Measurements from ENCODE around the gene TMTC2.
"Not testable (repeated sequence)": the region's sequence is repeated elsewhere in the genome, so short reads cannot be mapped to it uniquely, and the experiment has no call there.

Gene TMTC2

DNA sequence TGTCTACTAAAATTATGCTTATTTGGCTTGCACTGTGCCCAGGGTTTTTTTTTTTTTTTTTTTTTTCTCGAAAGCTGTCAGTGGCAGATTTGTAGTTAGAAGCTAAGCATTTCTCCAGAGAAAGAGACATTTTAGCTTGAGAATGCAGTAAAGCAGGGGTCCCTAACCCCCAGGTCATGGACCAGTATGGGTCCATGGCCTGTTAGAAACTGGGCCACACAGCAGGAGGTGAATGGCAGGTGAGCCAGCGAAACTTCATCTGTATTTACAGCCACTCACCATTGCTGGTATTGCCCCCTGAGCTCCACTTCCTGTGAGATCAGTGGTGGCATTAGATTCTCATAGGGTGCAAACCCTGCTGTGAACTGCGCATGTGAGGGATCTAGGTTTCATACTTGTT is 73.7 kb downstream of the TMTC2 start:
- CTCF ChIA-PET: interaction anchor here (1.0 kb wide), 1 partner anchor 14 kb away, joined by 3 read pairs; no protein-coding TSS in a partner anchor
- DNase-seq: no peak
- H3K36me3 ChIP-seq (ENCODE audit: control insufficient read depth in 4 of 4, insufficient read depth in 4 of 4, low read length in 3 of 4): no peaks in the 10 kb centered on the region
- WGBS (ENCODE audit: insufficient coverage): no CpG with 5 or more reads among the region's 3 CpGs
- H3K27ac ChIP-seq (ENCODE audit: insufficient read depth in 1 of 2, low read depth in 1 of 2, low read length in 2 of 2, poor library complexity in 1 of 2, severe bottlenecking in 2 of 2): no peak overlapping the region
- no peaks in the 10 kb centered on the region for H3K4me1 ChIP-seq (ENCODE audit: control extremely low read depth in 1 of 4, control insufficient read depth in 4 of 4, insufficient read depth in 4 of 4, low read length in 3 of 4)
- no peak overlapping the region for H3K4me3 ChIP-seq (ENCODE audit: control insufficient read depth in 1 of 7, extremely low read depth in 1 of 7, insufficient read depth in 4 of 7, low read depth in 2 of 7, low read length in 6 of 7)
- no peaks in the 10 kb centered on the region for H3K27me3 ChIP-seq (replicated peaks in 2 of 5; ENCODE audit: control insufficient read depth in 4 of 5, insufficient read depth in 5 of 5, low read length in 4 of 5)
- POLR2A ChIA-PET: no interaction called here
- H3K9me3 ChIP-seq (ENCODE audit: control extremely low read depth in 1 of 5, control insufficient read depth in 4 of 5, insufficient read depth in 2 of 5, low read depth in 1 of 5, low read length in 4 of 5): no peaks in the 10 kb centered on the region

DNA sequence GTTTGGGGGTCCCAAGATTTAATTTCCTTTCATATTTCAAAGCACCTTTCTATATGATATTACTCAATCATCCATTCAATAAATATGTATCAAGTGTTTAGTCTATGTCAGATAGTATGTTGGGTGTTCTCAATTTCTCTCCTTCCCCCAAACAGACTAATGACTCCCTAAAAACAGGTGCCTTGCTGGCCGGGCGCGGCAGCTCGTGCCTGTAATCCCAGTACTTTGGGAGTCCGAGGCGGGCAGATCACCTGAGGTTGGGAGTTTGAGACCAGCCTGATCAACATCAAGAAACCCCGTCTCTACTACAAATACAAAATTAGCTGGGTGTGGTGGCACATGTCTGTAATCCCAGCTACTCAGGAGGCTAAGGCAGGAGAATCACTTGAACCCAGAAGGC is 78.5 kb downstream of the TMTC2 start:
- CTCF ChIA-PET; H3K27ac ChIP-seq (ENCODE audit: insufficient read depth in 1 of 2, low read depth in 1 of 2, low read length in 2 of 2, poor library complexity in 1 of 2, severe bottlenecking in 2 of 2); H3K9me3 ChIP-seq (ENCODE audit: control extremely low read depth in 1 of 5, control insufficient read depth in 4 of 5, insufficient read depth in 2 of 5, low read depth in 1 of 5, low read length in 4 of 5); POLR2A ChIA-PET; H3K36me3 ChIP-seq (ENCODE audit: control insufficient read depth in 4 of 4, insufficient read depth in 4 of 4, low read length in 3 of 4); H3K4me1 ChIP-seq (ENCODE audit: control extremely low read depth in 1 of 4, control insufficient read depth in 4 of 4, insufficient read depth in 4 of 4, low read length in 3 of 4); DNase-seq; H3K4me3 ChIP-seq (ENCODE audit: control insufficient read depth in 1 of 7, extremely low read depth in 1 of 7, insufficient read depth in 4 of 7, low read depth in 2 of 7, low read length in 6 of 7); H3K27me3 ChIP-seq (replicated peaks in 2 of 5; ENCODE audit: control insufficient read depth in 4 of 5, insufficient read depth in 5 of 5, low read length in 4 of 5): not testable (repeated sequence)
- WGBS (ENCODE audit: insufficient coverage): 100% methylated on average over 6 of the region's 7 CpGs

DNA sequence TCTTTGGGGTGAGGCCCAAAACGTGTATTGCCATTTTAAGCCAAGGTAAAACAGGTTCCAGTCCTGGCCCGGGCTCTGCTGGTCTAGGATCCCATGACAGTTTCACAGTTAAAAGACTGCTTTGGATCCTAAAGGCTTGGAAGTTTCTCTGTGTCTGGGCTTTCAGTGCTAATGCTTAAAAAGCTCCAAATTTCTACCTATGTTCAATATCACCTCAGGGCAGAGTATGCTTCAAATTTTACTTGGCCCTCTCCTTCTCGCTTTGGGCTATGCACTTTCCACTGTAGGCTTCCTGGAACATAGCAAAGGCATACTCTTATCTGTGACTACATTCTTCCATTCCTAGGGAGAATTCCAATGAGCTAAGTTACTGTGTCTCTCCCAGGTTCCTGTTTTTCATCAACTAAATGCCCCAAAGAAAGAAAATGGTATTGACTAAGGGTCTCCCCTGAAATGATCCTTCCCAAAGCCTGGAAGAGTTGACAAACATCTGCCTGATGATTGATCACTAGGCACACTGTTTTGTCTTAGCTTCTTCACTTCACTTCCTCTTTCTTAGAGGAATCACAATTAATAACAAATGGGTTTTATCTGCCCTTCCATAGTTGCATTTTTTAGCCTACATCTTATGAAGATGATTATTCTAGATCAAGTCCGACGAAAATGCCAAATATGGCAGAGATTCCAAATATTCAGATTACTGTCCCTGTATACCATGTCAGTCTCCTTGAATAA is 79.4 kb downstream of the TMTC2 start:
- no peak overlapping the region for H3K27ac ChIP-seq (ENCODE audit: insufficient read depth in 1 of 2, low read depth in 1 of 2, low read length in 2 of 2, poor library complexity in 1 of 2, severe bottlenecking in 2 of 2)
- no peaks in the 10 kb centered on the region for H3K4me1 ChIP-seq (ENCODE audit: control extremely low read depth in 1 of 4, control insufficient read depth in 4 of 4, insufficient read depth in 4 of 4, low read length in 3 of 4)
- DNase-seq: no peak
- no peak overlapping the region for H3K4me3 ChIP-seq (ENCODE audit: control insufficient read depth in 1 of 7, extremely low read depth in 1 of 7, insufficient read depth in 4 of 7, low read depth in 2 of 7, low read length in 6 of 7)
- POLR2A ChIA-PET: no interaction called here
- WGBS (ENCODE audit: insufficient coverage): 93% methylated on average over 3 of the region's 5 CpGs
- no peaks in the 10 kb centered on the region for H3K27me3 ChIP-seq (replicated peaks in 2 of 5; ENCODE audit: control insufficient read depth in 4 of 5, insufficient read depth in 5 of 5, low read length in 4 of 5)
- no peaks in the 10 kb centered on the region for H3K36me3 ChIP-seq (ENCODE audit: control insufficient read depth in 4 of 4, insufficient read depth in 4 of 4, low read length in 3 of 4)
- no peaks in the 10 kb centered on the region for H3K9me3 ChIP-seq (ENCODE audit: control extremely low read depth in 1 of 5, control insufficient read depth in 4 of 5, insufficient read depth in 2 of 5, low read depth in 1 of 5, low read length in 4 of 5)
- CTCF ChIA-PET: no interaction called here

DNA sequence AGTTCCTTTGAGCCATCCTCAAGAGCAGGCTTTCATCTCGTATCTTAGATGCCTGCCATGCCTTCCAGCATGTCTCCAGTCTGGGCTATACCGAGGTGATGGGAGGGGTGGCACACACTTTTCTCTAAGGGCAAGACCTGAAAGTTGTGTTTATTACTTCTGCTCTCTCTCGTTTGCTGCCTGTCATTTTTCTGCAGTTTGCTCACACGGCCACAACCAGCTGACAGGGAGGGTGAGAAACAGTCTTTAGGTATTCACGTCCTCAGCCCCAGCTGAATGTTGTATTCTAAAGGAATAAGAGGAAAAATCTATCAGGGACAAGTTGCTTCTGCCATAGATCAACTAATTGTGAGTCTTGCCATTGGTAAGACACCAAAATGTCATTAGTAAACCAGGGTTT is 88.0 kb downstream of the TMTC2 start:
- Histone ChIP-seq H3K4me3 (ENCODE audit: control insufficient read depth in 1 of 7, extremely low read depth in 1 of 7, insufficient read depth in 4 of 7, low read depth in 2 of 7, low read length in 6 of 7) (no peak overlapping the region), H3K36me3 (ENCODE audit: control insufficient read depth in 4 of 4, insufficient read depth in 4 of 4, low read length in 3 of 4) (no peaks in the 10 kb centered on the region), H3K9me3 (ENCODE audit: control extremely low read depth in 1 of 5, control insufficient read depth in 4 of 5, insufficient read depth in 2 of 5, low read depth in 1 of 5, low read length in 4 of 5) (no peaks in the 10 kb centered on the region), H3K4me1 (ENCODE audit: control extremely low read depth in 1 of 4, control insufficient read depth in 4 of 4, insufficient read depth in 4 of 4, low read length in 3 of 4) (no peaks in the 10 kb centered on the region), H3K27me3 (replicated peaks in 2 of 5; ENCODE audit: control insufficient read depth in 4 of 5, insufficient read depth in 5 of 5, low read length in 4 of 5) (no peaks in the 10 kb centered on the region), H3K27ac (ENCODE audit: insufficient read depth in 1 of 2, low read depth in 1 of 2, low read length in 2 of 2, poor library complexity in 1 of 2, severe bottlenecking in 2 of 2) (no peak overlapping the region)
- ChIA-PET CTCF (no interaction called here), POLR2A (no interaction called here)
- 75% methylated on average over 2 of the region's 5 CpGs for WGBS (ENCODE audit: insufficient coverage)
- DNase-seq: no peak

DNA sequence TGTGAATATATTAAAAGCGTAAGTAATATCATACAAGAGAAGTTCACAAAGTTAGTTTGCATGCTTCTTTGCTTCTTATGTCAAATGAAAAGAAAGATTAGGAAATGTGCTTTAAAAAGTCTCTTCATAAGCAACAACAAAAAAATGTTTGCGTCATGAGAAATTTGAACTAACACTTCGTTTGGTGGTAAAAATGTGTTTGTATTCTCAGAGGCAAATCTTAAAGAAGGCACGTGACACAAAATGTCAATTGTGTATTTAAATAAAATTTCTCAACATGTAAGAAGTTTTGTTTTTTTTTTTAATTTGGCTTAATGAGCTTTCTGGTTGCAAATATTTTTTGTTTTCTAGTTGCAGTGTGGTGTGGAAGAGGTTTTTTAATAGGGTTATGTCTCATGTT is 93.8 kb downstream of the TMTC2 start:
- H3K36me3 ChIP-seq (ENCODE audit: control insufficient read depth in 4 of 4, insufficient read depth in 4 of 4, low read length in 3 of 4): no peaks in the 10 kb centered on the region
- no peak for DNase-seq
- no peaks in the 10 kb centered on the region for H3K27me3 ChIP-seq (replicated peaks in 2 of 5; ENCODE audit: control insufficient read depth in 4 of 5, insufficient read depth in 5 of 5, low read length in 4 of 5)
- no peak overlapping the region for H3K4me3 ChIP-seq (ENCODE audit: control insufficient read depth in 1 of 7, extremely low read depth in 1 of 7, insufficient read depth in 4 of 7, low read depth in 2 of 7, low read length in 6 of 7)
- CTCF ChIA-PET: interaction anchor here (0.7 to 0.9 kb wide), 2 partner anchors 39 to 95 kb away, joined by 3 read pairs; no protein-coding TSS in a partner anchor
- POLR2A ChIA-PET: no interaction called here
- no peak overlapping the region for H3K27ac ChIP-seq (ENCODE audit: insufficient read depth in 1 of 2, low read depth in 1 of 2, low read length in 2 of 2, poor library complexity in 1 of 2, severe bottlenecking in 2 of 2)
- no peaks in the 10 kb centered on the region for H3K9me3 ChIP-seq (ENCODE audit: control extremely low read depth in 1 of 5, control insufficient read depth in 4 of 5, insufficient read depth in 2 of 5, low read depth in 1 of 5, low read length in 4 of 5)
- 92% methylated on average over 2 of the region's 4 CpGs for WGBS (ENCODE audit: insufficient coverage)
- H3K4me1 ChIP-seq (ENCODE audit: control extremely low read depth in 1 of 4, control insufficient read depth in 4 of 4, insufficient read depth in 4 of 4, low read length in 3 of 4): peaks cover 0 to 5% (median 2%) of the 10 kb centered on the region in 4 experiments

DNA sequence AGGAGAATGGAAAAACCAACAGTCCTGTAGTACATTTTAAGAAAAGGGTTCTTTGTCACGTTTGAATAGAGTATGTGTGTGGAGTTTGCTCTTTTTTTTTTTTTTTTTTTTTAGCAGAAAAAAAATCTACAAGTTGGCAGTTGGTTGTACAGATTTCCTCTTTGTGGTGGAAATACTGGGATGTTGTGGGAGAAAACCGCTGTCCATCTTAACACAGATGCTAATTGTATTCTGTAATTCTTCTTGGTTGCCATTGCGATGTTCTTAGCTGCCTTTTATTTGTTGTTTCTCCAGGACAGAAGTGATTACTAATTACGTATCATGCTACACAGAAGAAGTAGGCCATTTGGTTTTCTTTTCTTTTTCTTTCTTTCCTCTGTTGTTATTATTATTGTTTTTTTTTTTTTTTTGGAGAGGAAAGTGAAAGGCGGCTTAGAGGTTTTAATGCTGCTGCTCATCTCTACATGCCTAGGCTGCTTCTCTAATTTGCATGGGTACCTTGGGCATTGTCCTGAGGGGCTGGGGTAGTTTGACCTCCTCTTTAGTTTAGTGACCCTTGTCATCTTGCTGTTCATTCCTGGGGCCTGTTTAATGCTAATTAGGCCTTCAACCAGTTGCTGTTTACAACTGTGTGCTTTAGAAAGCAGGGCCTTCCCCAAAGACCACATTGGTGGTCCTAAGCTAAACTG is 94.7 kb downstream of the TMTC2 start:
- WGBS (ENCODE audit: insufficient coverage): no CpG with 5 or more reads among the region's 5 CpGs
- CTCF ChIA-PET: interaction anchor here (0.9 kb wide), 2 partner anchors 33 to 96 kb away, joined by 3 read pairs; no protein-coding TSS in a partner anchor

DNA sequence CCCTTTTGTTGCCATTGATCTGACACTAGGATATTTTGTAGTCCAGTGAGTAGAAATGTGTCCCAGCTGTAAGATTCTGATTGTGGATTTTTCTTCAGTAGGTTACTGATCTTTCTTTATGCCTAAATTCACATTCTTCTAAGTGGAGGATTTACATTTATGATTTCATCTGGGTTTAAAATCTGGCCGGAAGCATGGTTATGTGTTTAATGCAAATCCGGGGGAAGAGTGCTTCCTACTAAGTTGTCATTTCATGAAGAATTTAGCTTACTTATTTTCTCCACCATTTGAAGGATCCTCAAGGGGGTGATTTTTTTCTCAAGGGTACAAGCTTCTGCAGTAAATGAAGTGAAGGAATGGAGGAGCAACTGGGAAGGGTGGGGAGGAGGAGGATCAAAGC is 96.7 kb downstream of the TMTC2 start:
- DNase-seq: no peak
- no peaks in the 10 kb centered on the region for H3K27me3 ChIP-seq (replicated peaks in 2 of 5; ENCODE audit: control insufficient read depth in 4 of 5, insufficient read depth in 5 of 5, low read length in 4 of 5)
- H3K9me3 ChIP-seq (ENCODE audit: control extremely low read depth in 1 of 5, control insufficient read depth in 4 of 5, insufficient read depth in 2 of 5, low read depth in 1 of 5, low read length in 4 of 5): no peaks in the 10 kb centered on the region
- no peaks in the 10 kb centered on the region for H3K36me3 ChIP-seq (ENCODE audit: control insufficient read depth in 4 of 4, insufficient read depth in 4 of 4, low read length in 3 of 4)
- no peak overlapping the region for H3K27ac ChIP-seq (ENCODE audit: insufficient read depth in 1 of 2, low read depth in 1 of 2, low read length in 2 of 2, poor library complexity in 1 of 2, severe bottlenecking in 2 of 2)
- ChIA-PET POLR2A (no interaction called here), CTCF (interaction anchor here (1.2 kb wide), 1 partner anchor 15 kb away, joined by 3 read pairs; no protein-coding TSS in a partner anchor)
- no peak overlapping the region for H3K4me3 ChIP-seq (ENCODE audit: control insufficient read depth in 1 of 7, extremely low read depth in 1 of 7, insufficient read depth in 4 of 7, low read depth in 2 of 7, low read length in 6 of 7)
- WGBS (ENCODE audit: insufficient coverage): no CpG with 5 or more reads among the region's 2 CpGs
- peaks cover 0 to 5% (median 2%) of the 10 kb centered on the region in 4 experiments for H3K4me1 ChIP-seq (ENCODE audit: control extremely low read depth in 1 of 4, control insufficient read depth in 4 of 4, insufficient read depth in 4 of 4, low read length in 3 of 4)

More for the DNA sequence above, 94.7 kb downstream of the TMTC2 start:
- H3K4me1 ChIP-seq (ENCODE audit: control extremely low read depth in 1 of 4, control insufficient read depth in 4 of 4, insufficient read depth in 4 of 4, low read length in 3 of 4): peaks cover 0 to 5% (median 2%) of the 10 kb centered on the region in 4 experiments
- no peaks in the 10 kb centered on the region for H3K9me3 ChIP-seq (ENCODE audit: control extremely low read depth in 1 of 5, control insufficient read depth in 4 of 5, insufficient read depth in 2 of 5, low read depth in 1 of 5, low read length in 4 of 5)
- no peak overlapping the region for H3K4me3 ChIP-seq (ENCODE audit: control insufficient read depth in 1 of 7, extremely low read depth in 1 of 7, insufficient read depth in 4 of 7, low read depth in 2 of 7, low read length in 6 of 7)
- DNase-seq: peak; percentile 31 to 87 (median 85)
- no peaks in the 10 kb centered on the region for H3K36me3 ChIP-seq (ENCODE audit: control insufficient read depth in 4 of 4, insufficient read depth in 4 of 4, low read length in 3 of 4)
- no peak overlapping the region for H3K27ac ChIP-seq (ENCODE audit: insufficient read depth in 1 of 2, low read depth in 1 of 2, low read length in 2 of 2, poor library complexity in 1 of 2, severe bottlenecking in 2 of 2)
- H3K27me3 ChIP-seq (replicated peaks in 2 of 5; ENCODE audit: control insufficient read depth in 4 of 5, insufficient read depth in 5 of 5, low read length in 4 of 5): no peaks in the 10 kb centered on the region
- POLR2A ChIA-PET: no interaction called here

Measured in common myeloid progenitor, CD34-positive (primary cell).